PC-9 (cell line): ENCODE data around the gene WRAP73. TPM values are rescaled to one million over a fixed set of nuclear protein-coding genes. Genes with fewer than 3 reads are reported as not detected.
A peak's percentile ranks its signal among the peaks of the same experiment; 100 is the strongest.

ENCODE experiments used
- BruUV-seq: library from RNA; stranded (reverse); fragments of 400-500 nt; replicated peaks from 2 replicates; lab custom pipeline; 2021; lab: Mats Ljungman, UMichigan
- CTCF ChIA-PET: fragments of 300-600 bp; sonication (Branson Sonifier 250); formaldehyde crosslinking; loops from one replicate; lab custom pipeline; 2022; ENCODE audit warnings: antibody characterized with exemption; lab: Charles Lee
- POLR2A ChIA-PET: fragments of 300-600 bp; sonication (Branson Sonifier 250); formaldehyde crosslinking; loops from one replicate; lab custom pipeline; 2022; ENCODE audit warnings: antibody characterized with exemption; ENCODE audit not compliant: unreplicated experiment; lab: Charles Lee
- DNase-seq, 2 experiments: peaks; one replicate each; pipeline versions ENCODE4 v3.0.0 to v3.0.0-alpha.2; 2015 to 2022; ENCODE audit warnings: mixed read lengths in 1 of 2
- H2AFZ ChIP-seq: fragments of 200-600 bp; sonication (generic); 2 replicates; pipeline ENCODE4 v1.8.1; 2017; ENCODE audit warnings: antibody characterized with exemption
- H3F3A ChIP-seq: fragments of 200-600 bp; sonication (generic); 2 replicates; pipeline ENCODE4 v1.8.1; 2017; ENCODE audit warnings: antibody characterized with exemption, mild to moderate bottlenecking, low read depth; ENCODE audit not compliant: insufficient read depth
- H3K27ac ChIP-seq: fragments of 200-600 bp; sonication (generic); 2 replicates; pipeline ENCODE4 v1.6.1; 2016; ENCODE audit warnings: mixed run types
- H3K27me3 ChIP-seq: fragments of 200-600 bp; sonication (generic); 2 replicates; pipeline ENCODE4 v1.6.1; 2016; ENCODE audit warnings: low read depth, mixed run types; ENCODE audit not compliant: insufficient read depth
- H3K36me3 ChIP-seq: fragments of 200-600 bp; sonication (generic); 2 replicates; pipeline ENCODE4 v1.6.1; 2016; ENCODE audit warnings: low read depth, mixed run types
- H3K4me1 ChIP-seq: fragments of 200-600 bp; sonication (generic); replicated peaks from 2 replicates; pipeline ENCODE4 v1.6.1; 2016; ENCODE audit warnings: mixed run types; ENCODE audit not compliant: insufficient read depth
- H3K4me2 ChIP-seq: fragments of 200-600 bp; sonication (generic); 2 replicates; pipeline ENCODE4 v1.6.1; 2017; ENCODE audit warnings: mixed run types
- H3K4me3 ChIP-seq: fragments of 200-600 bp; sonication (generic); 2 replicates; pipeline ENCODE4 v1.6.1; 2016; ENCODE audit warnings: mixed run types
- H3K79me2 ChIP-seq: fragments of 200-600 bp; sonication (generic); 2 replicates; pipeline ENCODE4 v1.6.1; 2017; ENCODE audit warnings: low read depth, mixed run types
- H3K9me2 ChIP-seq: fragments of 200-600 bp; sonication (generic); 2 replicates; pipeline ENCODE4 v1.8.1; 2017; ENCODE audit warnings: mild to moderate bottlenecking; ENCODE audit not compliant: insufficient read depth
- H3K9me3 ChIP-seq: fragments of 200-600 bp; sonication (generic); 2 replicates; pipeline ENCODE4 v1.8.1; 2016; ENCODE audit warnings: low read depth; ENCODE audit not compliant: insufficient read depth
- H4K20me1 ChIP-seq: fragments of 200-600 bp; sonication (generic); 2 replicates; pipeline ENCODE4 v1.8.1; 2017; ENCODE audit not compliant: insufficient read depth
- CTCF ChIP-seq: fragments of 200-600 bp; sonication (generic); conservative IDR thresholded peaks from 2 replicates; pipeline ENCODE4 v1.6.1; 2017; ENCODE audit warnings: mixed run types, antibody characterized with exemption, mild to moderate bottlenecking, moderate library complexity
- EZH2 ChIP-seq: fragments of 200-600 bp; sonication (generic); IDR thresholded peaks from 2 replicates; pipeline ENCODE4 v1.8.0; 2017; ENCODE audit warnings: antibody characterized with exemption, low read depth
- intact Hi-C: fragments of 100-400 bp; cut with micrococcal nuclease; formaldehyde crosslinking; loops from one replicate; pipeline ENCODE4 v1.10.0; 2022; ENCODE audit not compliant: unreplicated experiment
- total RNA-seq: library from RNA; stranded (reverse); gene quantifications from 2 replicates; pipeline ENCODE4 v1.2.3, GENCODE V29; 2021

The WRAP73 gene
- total RNA-seq, 1 experiment from 2014 or later: 25.5 TPM

- Histone ChIP-seq H2AFZ (no peak within 1 kb of the TSS), H4K20me1 (no peaks in the 10 kb centered on the region), H3K4me2 (peak within 1 kb of the TSS; percentile 58), H3K27ac (no peak within 1 kb of the TSS), H3K9me2 (no peaks in the 10 kb centered on the region), H3K9me3 (no peaks in the 10 kb centered on the region), H3K27me3 (peaks cover 53% of the 10 kb centered on the region), H3K4me3 (peak within 1 kb of the TSS; percentile 33; the same call in 1 of the 2 replicates), H3F3A (peaks cover 5% of the 10 kb centered on the region; the same call in 1 of the 2 replicates), H3K79me2 (peaks cover 13% of the 10 kb centered on the region), H3K4me1 (peaks cover 7% of the 10 kb centered on the region), H3K36me3 (no peaks in the 10 kb centered on the region)
- POLR2A ChIA-PET: no interaction called here
- DNase-seq: peak in 1 of 2 experiments; percentile 29
- intact Hi-C loops: no loop called here
- no TSS peak for BruUV-seq
- TF ChIP-seq EZH2 (no peak), CTCF (no peak)
- CTCF ChIA-PET: no interaction called here
These were observed 2.1 kb upstream of the WRAP73 start, which contains the start of gene TP73 for GRCh38 chr1:3651930-3652547. Gene TP73, plus strand, starts transcription at chr1:3652516. Its CDS starts 29,850 bp downstream, at chr1:3682366.

GRCh38 chr1:3651026-3651929 is 1.4 kb upstream of the WRAP73 start:
- BruUV-seq: no TSS peak
- ChIA-PET CTCF (no interaction called here), POLR2A (no interaction called here)
- TF ChIP-seq CTCF (no peak), EZH2 (no peak)
- Histone ChIP-seq H3K9me3 (no peaks in the 10 kb centered on the region), H3K4me3 (no peak overlapping the region), H3K4me2 (no peak overlapping the region), H3K27me3 (peaks cover 45% of the 10 kb centered on the region), H3F3A (peaks cover 5% of the 10 kb centered on the region; the same call in 1 of the 2 replicates), H3K79me2 (peaks cover 13% of the 10 kb centered on the region), H3K36me3 (no peaks in the 10 kb centered on the region), H3K9me2 (no peaks in the 10 kb centered on the region), H3K27ac (no peak overlapping the region), H4K20me1 (no peaks in the 10 kb centered on the region), H3K4me1 (peaks cover 7% of the 10 kb centered on the region), H2AFZ (no peak overlapping the region)
- intact Hi-C loops: no loop called here
- no peak for DNase-seq

GRCh38 chr1:3650248-3651025 is 534 bp upstream of the WRAP73 start:
- ChIA-PET CTCF (no interaction called here), POLR2A (no interaction called here)
- intact Hi-C loops: no loop called here
- no peaks in the 10 kb centered on the region for H3K9me3 ChIP-seq
- H2AFZ ChIP-seq: no peak overlapping the region
- TF ChIP-seq CTCF (no peak), EZH2 (no peak)
- BruUV-seq: no TSS peak
- H3K4me3 ChIP-seq: peak overlapping the region; percentile 86; the same call in 1 of the 2 replicates
- peaks cover 7% of the 10 kb centered on the region for H3K4me1 ChIP-seq
- no peak for DNase-seq
- peak overlapping the region; percentile 88; the same call in 1 of the 2 replicates for H3K4me2 ChIP-seq
- no peaks in the 10 kb centered on the region for H3K36me3 ChIP-seq
- no peak overlapping the region for H3K27ac ChIP-seq
- H3K9me2 ChIP-seq: no peaks in the 10 kb centered on the region
- H3K27me3 ChIP-seq: peaks cover 40% of the 10 kb centered on the region
- H3F3A ChIP-seq: peaks cover 5% of the 10 kb centered on the region; the same call in 1 of the 2 replicates
- H3K79me2 ChIP-seq: peaks cover 13% of the 10 kb centered on the region
- H4K20me1 ChIP-seq: no peaks in the 10 kb centered on the region
